Endothelial cell of umbilical vein (primary cell): Measurements from ENCODE around the gene ITPKA. TPM values are rescaled to one million over a fixed set of nuclear protein-coding genes. Genes with fewer than 3 reads are reported as not detected.

Experiments
- BruUV-seq: library from RNA; stranded (reverse); fragments of 400-500 nt; replicated peaks from 2 replicates; lab custom pipeline; 2021; lab: Mats Ljungman, UMichigan
- CTCF ChIA-PET: fragments of 300-600, 350-600 bp; sonication (Branson Sonifier 250); formaldehyde crosslinking; loops from one replicate; lab custom pipeline; 2021; ENCODE audit warnings: antibody characterized with exemption, inconsistent platforms; lab: Charles Lee
- POLR2A ChIA-PET: fragments of 300-600, 350-600 bp; sonication (Branson Sonifier 250); formaldehyde crosslinking; loops from one replicate; lab custom pipeline; 2021; ENCODE audit warnings: antibody characterized with exemption, inconsistent platforms; lab: Charles Lee
- DNase-seq: peaks from one replicate; pipeline ENCODE4 v3.0.0-alpha.2; 2011; ENCODE audit warnings: low read depth, low spot score
- FAIRE-seq: peaks from 2 replicates; lab custom pipeline; 2011; peaks lifted over from hg19 to GRCh38; lab: Jason Lieb, UNC
- H2AFZ ChIP-seq: 2 replicates; pipeline ENCODE4 v1.6.0; 2012; ENCODE audit warnings: low read depth, low read length, control low read depth, inconsistent platforms
- H3K27ac ChIP-seq: 2 replicates; pipeline ENCODE4 v1.5.1; 2011; ENCODE audit warnings: low read depth, mild to moderate bottlenecking, control low read depth, low read length, moderate library complexity; ENCODE audit not compliant: insufficient read depth
- H3K27me3 ChIP-seq, 2 experiments: 2 replicates each; pipeline versions ENCODE4 v1.6.0 to v1.6.1; 2011; ENCODE audit warnings: low read length in 2 of 2, mixed read lengths in 1 of 2; ENCODE audit not compliant: control insufficient read depth in 2 of 2, insufficient read depth in 2 of 2
- H3K36me3 ChIP-seq, 2 experiments: 2 replicates in 1 of 2; 3 replicates in 1 of 2; pipeline ENCODE4 v1.5.1; 2011; ENCODE audit warnings: low read length in 2 of 2, mild to moderate bottlenecking in 1 of 2, moderate library complexity in 1 of 2; ENCODE audit not compliant: control insufficient read depth in 2 of 2, insufficient read depth in 2 of 2; ENCODE audit errors: extremely low read depth in 1 of 2
- H3K4me1 ChIP-seq: 3 replicates; pipeline ENCODE4 v1.5.1; 2011; ENCODE audit warnings: mild to moderate bottlenecking, low read length; ENCODE audit not compliant: control insufficient read depth, insufficient read depth; ENCODE audit errors: extremely low read depth
- H3K4me2 ChIP-seq: 2 replicates; pipeline ENCODE4 v1.6.1; 2011; ENCODE audit warnings: low read length, control low read depth, mixed read lengths; ENCODE audit not compliant: insufficient read depth
- H3K4me3 ChIP-seq, 3 experiments: fragments of 200-600 bp in 1 of 3; sonication (generic), shearing (Covaris generic) in 1 of 3; replicated peaks in 1 of 3; 2 replicates each; pipeline ENCODE4 v1.5.1; 2011 to 2016; ENCODE audit warnings: control low read depth in 3 of 3, low read length in 3 of 3, mild to moderate bottlenecking in 2 of 3, inconsistent platforms in 1 of 3, low read depth in 1 of 3, moderate library complexity in 1 of 3; ENCODE audit not compliant: insufficient read depth in 1 of 3
- H3K79me2 ChIP-seq: 2 replicates; pipeline ENCODE4 v1.6.0; 2012; ENCODE audit warnings: low read length, inconsistent platforms; ENCODE audit not compliant: control insufficient read depth, insufficient read depth
- H3K9ac ChIP-seq: replicated peaks from 2 replicates; pipeline ENCODE3; 2011; ENCODE audit warnings: low read length, control low read depth; ENCODE audit not compliant: insufficient read depth; ENCODE audit errors: extremely low read depth
- H3K9me1 ChIP-seq: replicated peaks from 3 replicates; pipeline ENCODE4 v1.6.0; 2011; ENCODE audit warnings: mild to moderate bottlenecking, low read length; ENCODE audit not compliant: control insufficient read depth, insufficient read depth; ENCODE audit errors: extremely low read depth
- H3K9me3 ChIP-seq: replicated peaks from 2 replicates; pipeline ENCODE4 v1.5.1; 2012; ENCODE audit warnings: low read length, inconsistent platforms; ENCODE audit not compliant: control insufficient read depth, insufficient read depth
- H4K20me1 ChIP-seq: replicated peaks from 2 replicates; pipeline ENCODE3; 2011; ENCODE audit warnings: mild to moderate bottlenecking, low read length; ENCODE audit not compliant: control insufficient read depth, insufficient read depth; ENCODE audit errors: extremely low read depth
- EZH2 ChIP-seq: IDR thresholded peaks from 2 replicates; pipeline ENCODE4 v1.6.1; 2012; ENCODE audit warnings: borderline replicate concordance, low read depth, mild to moderate bottlenecking, moderate library complexity, low read length, inconsistent platforms; ENCODE audit not compliant: severe bottlenecking
- FOS ChIP-seq: IDR thresholded peaks from 2 replicates; pipeline ENCODE4 v1.6.1; 2011; ENCODE audit warnings: mild to moderate bottlenecking, low read length, moderate library complexity, borderline replicate concordance; ENCODE audit not compliant: insufficient read depth
- GATA2 ChIP-seq: IDR thresholded peaks from 2 replicates; pipeline ENCODE4 v1.7.0; 2011; ENCODE audit warnings: low read depth, mild to moderate bottlenecking, moderate library complexity, mixed read lengths, low read length; ENCODE audit not compliant: insufficient read length, insufficient read depth
- JUN ChIP-seq: IDR thresholded peaks from 2 replicates; pipeline ENCODE4 v1.6.1; 2011; ENCODE audit warnings: borderline replicate concordance, low read depth; ENCODE audit not compliant: insufficient read length, insufficient read depth
- MAX ChIP-seq: IDR thresholded peaks from 2 replicates; pipeline ENCODE4 v1.6.1; 2011; ENCODE audit not compliant: insufficient read depth, insufficient read length
- MYC ChIP-seq: IDR thresholded peaks from one replicate; pipeline ENCODE4 v1.6.1; 2011; ENCODE audit warnings: mild to moderate bottlenecking, low read depth, low read length
- POLR2A ChIP-seq: IDR thresholded peaks from 2 replicates; pipeline ENCODE4 v1.6.1; 2012; ENCODE audit warnings: low read depth, mild to moderate bottlenecking, control low read depth, low read length
- POLR2AphosphoS5 ChIP-seq: IDR thresholded peaks from 2 replicates; pipeline ENCODE4 v1.6.1; 2012; ENCODE audit warnings: low read depth, mild to moderate bottlenecking, control low read depth, low read length, moderate library complexity; ENCODE audit not compliant: insufficient read depth
- dilution Hi-C: fragments of 300-500 bp; cut with MboI; formaldehyde crosslinking; loops from one replicate; pipeline ENCODE4 v1.15.0; 2019; ENCODE audit warnings: low sequenced_read_pairs; ENCODE audit not compliant: extremely low pct_ligation_motif_present
- intact Hi-C: fragments of 100-400 bp; cut with micrococcal nuclease; formaldehyde crosslinking; loops from one replicate; pipeline ENCODE4 v1.10.0; 2022
- polyA plus RNA-seq, 4 experiments: library from polyadenylated mRNA; depleted of rRNA in 3 of 4; stranded (reverse) in 3 of 4; unstranded in 1 of 4; fragments of >200 nt; gene quantifications; 2 replicates each; pipeline versions ENCODE4 v1.2.1 to v1.2.3, GENCODE V29; 2011 to 2012; ENCODE audit warnings: missing spikeins in 1 of 4
- total RNA-seq: library from RNA; stranded (reverse); gene quantifications from 2 replicates; pipeline ENCODE4 v1.2.3, GENCODE V29; 2021
- TF ChIP-seq, protein P1 (sequence below), 2 donors: IDR thresholded peaks; 1 replicate in 1 of 2; 2 replicates in 1 of 2; pipeline ENCODE4 v1.5.1; 2011; ENCODE audit warnings: low read length in 2 of 2, mild to moderate bottlenecking in 2 of 2, moderate library complexity in 2 of 2, control low read depth in 1 of 2, inconsistent platforms in 1 of 2, low read depth in 1 of 2; ENCODE audit not compliant: insufficient read depth in 1 of 2; ENCODE audit errors: extremely low read depth in 1 of 2

ITPKA gene
- total and polyA plus RNA-seq, 2 donors (not counting 3 experiments of a cell fraction or from before 2014, with no cell fraction given) = 0.14 to 0.66 TPM

DNA sequence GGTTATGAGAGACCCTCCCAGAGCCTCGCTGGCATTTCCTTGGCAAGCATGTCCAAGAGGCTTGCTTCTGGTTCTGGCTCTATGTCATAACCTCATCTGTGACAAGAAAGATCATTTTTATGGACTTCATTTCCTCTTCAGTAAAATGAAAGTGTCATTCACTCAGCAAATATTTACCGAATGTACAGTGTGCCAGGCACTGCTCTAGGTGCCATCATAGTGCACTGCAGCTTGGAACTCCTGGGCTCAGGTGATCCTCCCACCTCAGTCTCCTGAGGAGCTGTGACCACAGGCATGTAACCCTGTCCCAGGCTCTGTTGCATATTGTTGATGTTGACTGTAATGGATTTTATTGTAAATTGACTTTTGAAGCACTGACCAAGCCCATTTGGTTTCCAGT is 18.7 kb upstream of the ITPKA start:
- no peak overlapping the region for H3K4me2 ChIP-seq
- H3K9ac ChIP-seq = no peak overlapping the region
- ChIA-PET CTCF (interaction anchor here (1.7 to 2.1 kb wide), 2 partner anchors 9 kb away, joined by 6 to 14 read pairs; no protein-coding TSS in a partner anchor), POLR2A (no interaction called here)
- no peaks in the 10 kb centered on the region for H3K79me2 ChIP-seq
- no peak for FAIRE-seq
- no peaks in the 10 kb centered on the region for H3K4me1 ChIP-seq
- no peak for DNase-seq
- no peak overlapping the region for H3K27ac ChIP-seq
- no peaks in the 10 kb centered on the region for H4K20me1 ChIP-seq
- intact Hi-C loops = no loop called here
- H3K4me3 ChIP-seq = no peak overlapping the region
- peaks cover 39 to 44% of the 10 kb centered on the region in 2 experiments for H3K36me3 ChIP-seq
- H2AFZ ChIP-seq = no peak overlapping the region
- no peaks in the 10 kb centered on the region for H3K27me3 ChIP-seq
- no peaks in the 10 kb centered on the region for H3K9me3 ChIP-seq
- TF ChIP-seq EZH2 (no peak), FOS (no peak), POLR2A (no peak), MYC (no peak), JUN (no peak), MAX (no peak), POLR2AphosphoS5 (no peak), GATA2 (no peak)
- TF ChIP-seq, protein P1, sequence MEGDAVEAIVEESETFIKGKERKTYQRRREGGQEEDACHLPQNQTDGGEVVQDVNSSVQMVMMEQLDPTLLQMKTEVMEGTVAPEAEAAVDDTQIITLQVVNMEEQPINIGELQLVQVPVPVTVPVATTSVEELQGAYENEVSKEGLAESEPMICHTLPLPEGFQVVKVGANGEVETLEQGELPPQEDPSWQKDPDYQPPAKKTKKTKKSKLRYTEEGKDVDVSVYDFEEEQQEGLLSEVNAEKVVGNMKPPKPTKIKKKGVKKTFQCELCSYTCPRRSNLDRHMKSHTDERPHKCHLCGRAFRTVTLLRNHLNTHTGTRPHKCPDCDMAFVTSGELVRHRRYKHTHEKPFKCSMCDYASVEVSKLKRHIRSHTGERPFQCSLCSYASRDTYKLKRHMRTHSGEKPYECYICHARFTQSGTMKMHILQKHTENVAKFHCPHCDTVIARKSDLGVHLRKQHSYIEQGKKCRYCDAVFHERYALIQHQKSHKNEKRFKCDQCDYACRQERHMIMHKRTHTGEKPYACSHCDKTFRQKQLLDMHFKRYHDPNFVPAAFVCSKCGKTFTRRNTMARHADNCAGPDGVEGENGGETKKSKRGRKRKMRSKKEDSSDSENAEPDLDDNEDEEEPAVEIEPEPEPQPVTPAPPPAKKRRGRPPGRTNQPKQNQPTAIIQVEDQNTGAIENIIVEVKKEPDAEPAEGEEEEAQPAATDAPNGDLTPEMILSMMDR (IDR thresholded peaks at IDR 0.05; ENCODE audit: extremely low read depth in 1 of 2, insufficient read depth in 1 of 2, low read depth in 1 of 2, low read length in 2 of 2) = no peak
- dilution Hi-C loops = no loop called here
- no TSS peak for BruUV-seq
- H3K9me1 ChIP-seq = no peaks in the 10 kb centered on the region
